ENCODE results near the gene SLC66A2.

The SLC66A2 gene

GRCh38 chr18:79933765-79934164, 17.7 kb downstream of the SLC66A2 start:
- Histone ChIP-seq H3K36me3 (replicated peaks; ENCODE audit: insufficient read depth, low read length) (peaks cover 4% of the 10 kb centered on the region; the same call in 1 of the 2 replicates), H3K4me2 (ENCODE audit: low read depth, low read length) (no peak overlapping the region), H3K9me2 (replicated peaks; ENCODE audit: insufficient read depth, low read length) (no peaks in the 10 kb centered on the region), H3K4me1 (ENCODE audit: low read length) (no peaks in the 10 kb centered on the region), H3K27me3 (replicated peaks; ENCODE audit: insufficient read depth, low read length) (no peaks in the 10 kb centered on the region), H4K20me1 (ENCODE audit: insufficient read depth, low read length) (no peaks in the 10 kb centered on the region), H3K27ac (ENCODE audit: low read length) (no peak overlapping the region), H3F3A (ENCODE audit: insufficient read depth, low read length) (no peaks in the 10 kb centered on the region), H2AFZ (ENCODE audit: low read length) (no peak overlapping the region), H3K4me3 (ENCODE audit: low read length) (no peak overlapping the region), H3K79me2 (ENCODE audit: low read length) (peaks cover 20% of the 10 kb centered on the region), H3K9ac (ENCODE audit: low read length) (no peak overlapping the region), H3K9me3 (replicated peaks; ENCODE audit: insufficient read depth, low read length) (0 out of 2 replicates have a peak, but pooled peaks cover 3% of the 10 kb centered on the region)
- DNase-seq, result no peak
- no peak for TF ChIP-seq EZH2 (optimal IDR thresholded peaks at IDR 0.05; ENCODE audit: low read depth, low read length)

DNA sequence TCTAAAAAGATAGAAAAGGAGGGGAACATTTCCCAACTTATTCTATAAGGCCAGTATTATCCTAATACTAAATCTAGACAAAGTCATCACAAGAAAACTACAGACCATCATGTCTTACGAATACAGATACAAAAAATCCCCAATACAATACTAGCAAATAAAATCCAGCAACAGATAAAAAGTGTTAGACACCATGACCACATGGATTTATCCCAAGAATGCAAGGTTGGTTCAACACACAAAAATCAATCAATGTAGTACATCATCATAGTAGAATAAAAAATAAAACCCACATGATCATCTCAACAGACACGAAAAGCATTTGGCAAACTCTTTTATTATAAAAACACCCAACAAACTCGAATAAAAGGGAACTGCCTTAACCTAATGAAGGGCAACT, 18.5 kb downstream of the SLC66A2 start:
- no peak overlapping the region for H3K4me2 ChIP-seq (ENCODE audit: low read depth, low read length)

DNA sequence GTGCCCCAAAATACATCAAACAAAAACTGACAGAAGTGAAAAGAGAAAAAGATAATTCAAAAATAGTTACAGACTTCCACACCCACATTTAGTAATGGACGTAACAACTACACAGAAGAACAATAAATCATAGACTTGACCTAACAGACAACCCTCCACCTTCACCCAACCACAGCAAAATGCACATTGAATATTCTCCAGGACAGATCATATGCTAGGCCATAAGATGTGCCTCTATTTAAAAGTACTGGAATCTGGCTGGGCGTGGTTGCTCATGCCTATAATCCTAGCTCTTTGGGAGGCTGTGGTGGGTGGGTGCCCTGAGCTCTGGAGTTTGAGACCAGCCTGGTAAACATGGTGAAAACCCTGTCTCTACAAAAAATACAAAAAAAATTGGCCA, 20.0 kb downstream of the SLC66A2 start:
- no peak for TF ChIP-seq EZH2 (optimal IDR thresholded peaks at IDR 0.05; ENCODE audit: low read depth, low read length)
- no peak for TF ChIP-seq EZH2phosphoT487 (IDR thresholded peaks at IDR 0.05; ENCODE audit: low read length)
- TF ChIP-seq, protein P1, sequence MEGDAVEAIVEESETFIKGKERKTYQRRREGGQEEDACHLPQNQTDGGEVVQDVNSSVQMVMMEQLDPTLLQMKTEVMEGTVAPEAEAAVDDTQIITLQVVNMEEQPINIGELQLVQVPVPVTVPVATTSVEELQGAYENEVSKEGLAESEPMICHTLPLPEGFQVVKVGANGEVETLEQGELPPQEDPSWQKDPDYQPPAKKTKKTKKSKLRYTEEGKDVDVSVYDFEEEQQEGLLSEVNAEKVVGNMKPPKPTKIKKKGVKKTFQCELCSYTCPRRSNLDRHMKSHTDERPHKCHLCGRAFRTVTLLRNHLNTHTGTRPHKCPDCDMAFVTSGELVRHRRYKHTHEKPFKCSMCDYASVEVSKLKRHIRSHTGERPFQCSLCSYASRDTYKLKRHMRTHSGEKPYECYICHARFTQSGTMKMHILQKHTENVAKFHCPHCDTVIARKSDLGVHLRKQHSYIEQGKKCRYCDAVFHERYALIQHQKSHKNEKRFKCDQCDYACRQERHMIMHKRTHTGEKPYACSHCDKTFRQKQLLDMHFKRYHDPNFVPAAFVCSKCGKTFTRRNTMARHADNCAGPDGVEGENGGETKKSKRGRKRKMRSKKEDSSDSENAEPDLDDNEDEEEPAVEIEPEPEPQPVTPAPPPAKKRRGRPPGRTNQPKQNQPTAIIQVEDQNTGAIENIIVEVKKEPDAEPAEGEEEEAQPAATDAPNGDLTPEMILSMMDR (IDR thresholded peaks at IDR 0.05; ENCODE audit: low read length), result no peak
- Histone ChIP-seq H3K36me3 (replicated peaks; ENCODE audit: insufficient read depth, low read length) (peaks cover 7% of the 10 kb centered on the region; the same call in 1 of the 2 replicates), H3K4me3 (ENCODE audit: low read length) (no peak overlapping the region), H3K4me2 (ENCODE audit: low read depth, low read length) (no peak overlapping the region), H3K9ac (ENCODE audit: low read length) (no peak overlapping the region), H3F3A (ENCODE audit: insufficient read depth, low read length) (no peaks in the 10 kb centered on the region), H3K9me3 (replicated peaks; ENCODE audit: insufficient read depth, low read length) (0 out of 2 replicates have a peak, but pooled peaks cover 3% of the 10 kb centered on the region), H2AFZ (ENCODE audit: low read length) (no peak overlapping the region), H3K9me2 (replicated peaks; ENCODE audit: insufficient read depth, low read length) (no peaks in the 10 kb centered on the region), H4K20me1 (ENCODE audit: insufficient read depth, low read length) (no peaks in the 10 kb centered on the region), H3K27me3 (replicated peaks; ENCODE audit: insufficient read depth, low read length) (no peaks in the 10 kb centered on the region), H3K27ac (ENCODE audit: low read length) (no peak overlapping the region), H3K79me2 (ENCODE audit: low read length) (peaks cover 14% of the 10 kb centered on the region), H3K4me1 (ENCODE audit: low read length) (no peaks in the 10 kb centered on the region)
- no peak for DNase-seq

More for the DNA sequence above, 18.5 kb downstream of the SLC66A2 start:
- DNase-seq, result no peak
- Histone ChIP-seq H3F3A (ENCODE audit: insufficient read depth, low read length) (no peaks in the 10 kb centered on the region), H3K4me1 (ENCODE audit: low read length) (no peaks in the 10 kb centered on the region), H3K79me2 (ENCODE audit: low read length) (peaks cover 22% of the 10 kb centered on the region), H3K36me3 (replicated peaks; ENCODE audit: insufficient read depth, low read length) (peaks cover 7% of the 10 kb centered on the region; the same call in 1 of the 2 replicates), H3K4me3 (ENCODE audit: low read length) (no peak overlapping the region), H3K9me2 (replicated peaks; ENCODE audit: insufficient read depth, low read length) (no peaks in the 10 kb centered on the region), H3K27ac (ENCODE audit: low read length) (no peak overlapping the region), H3K27me3 (replicated peaks; ENCODE audit: insufficient read depth, low read length) (no peaks in the 10 kb centered on the region), H3K9ac (ENCODE audit: low read length) (no peak overlapping the region), H3K9me3 (replicated peaks; ENCODE audit: insufficient read depth, low read length) (0 out of 2 replicates have a peak, but pooled peaks cover 3% of the 10 kb centered on the region), H4K20me1 (ENCODE audit: insufficient read depth, low read length) (no peaks in the 10 kb centered on the region), H2AFZ (ENCODE audit: low read length) (no peak overlapping the region)
- TF ChIP-seq EZH2 (optimal IDR thresholded peaks at IDR 0.05; ENCODE audit: low read depth, low read length) (no peak), EZH2phosphoT487 (IDR thresholded peaks at IDR 0.05; ENCODE audit: low read length) (no peak)
- TF ChIP-seq, protein P1 (IDR thresholded peaks at IDR 0.05; ENCODE audit: low read length), result no peak

- Histone ChIP-seq H3K9me3 (replicated peaks; ENCODE audit: insufficient read depth, low read length) (0 out of 2 replicates have a peak, but pooled peaks cover 3% of the 10 kb centered on the region), H3K27me3 (replicated peaks; ENCODE audit: insufficient read depth, low read length) (no peaks in the 10 kb centered on the region), H3F3A (ENCODE audit: insufficient read depth, low read length) (no peaks in the 10 kb centered on the region), H2AFZ (ENCODE audit: low read length) (no peak overlapping the region), H3K36me3 (replicated peaks; ENCODE audit: insufficient read depth, low read length) (0 out of 2 replicates have a peak, but pooled peaks cover 7% of the 10 kb centered on the region), H3K9me2 (replicated peaks; ENCODE audit: insufficient read depth, low read length) (no peaks in the 10 kb centered on the region), H3K9ac (ENCODE audit: low read length) (no peak overlapping the region), H3K27ac (ENCODE audit: low read length) (no peak overlapping the region), H3K4me1 (ENCODE audit: low read length) (no peaks in the 10 kb centered on the region), H3K4me3 (ENCODE audit: low read length) (no peak overlapping the region), H3K79me2 (ENCODE audit: low read length) (peaks cover 7% of the 10 kb centered on the region), H4K20me1 (ENCODE audit: insufficient read depth, low read length) (no peaks in the 10 kb centered on the region), H3K4me2 (ENCODE audit: low read depth, low read length) (no peak overlapping the region)
- TF ChIP-seq EZH2phosphoT487 (IDR thresholded peaks at IDR 0.05; ENCODE audit: low read length) (no peak), EZH2 (optimal IDR thresholded peaks at IDR 0.05; ENCODE audit: low read depth, low read length) (no peak)
- TF ChIP-seq, protein P1 (IDR thresholded peaks at IDR 0.05; ENCODE audit: low read length), result no peak
- DNase-seq, result no peak
Observed at GRCh38 chr18:79930020-79930642, 21.3 kb downstream of the SLC66A2 start.

All from MM.1S (cell line).